Right renal cortex interstitium (tissue), 3 donors: ENCODE results near the gene SELENOM. TPM values are rescaled to one million over a fixed set of nuclear protein-coding genes. Genes with fewer than 3 reads are reported as not detected.

Experiments
- DNase-seq, 3 donors: peaks; one replicate each; pipeline ENCODE4 v3.0.0-alpha.2; 2013; ENCODE audit warnings: low read depth in 3 of 3, low spot score in 2 of 3
- polyA plus RNA-seq, 3 donors: library from polyadenylated mRNA; unstranded; fragments of 120-200 nt; gene quantifications; one replicate each; pipeline ENCODE4 v1.2.1, GENCODE V29; 2013; ENCODE audit not compliant: insufficient read length in 3 of 3

Gene SELENOM, protein sequence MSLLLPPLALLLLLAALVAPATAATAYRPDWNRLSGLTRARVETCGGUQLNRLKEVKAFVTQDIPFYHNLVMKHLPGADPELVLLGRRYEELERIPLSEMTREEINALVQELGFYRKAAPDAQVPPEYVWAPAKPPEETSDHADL
- polyA plus RNA-seq: 1 to 10 TPM; 6.6 to 8.0 (median 7.6) TPM

DNA sequence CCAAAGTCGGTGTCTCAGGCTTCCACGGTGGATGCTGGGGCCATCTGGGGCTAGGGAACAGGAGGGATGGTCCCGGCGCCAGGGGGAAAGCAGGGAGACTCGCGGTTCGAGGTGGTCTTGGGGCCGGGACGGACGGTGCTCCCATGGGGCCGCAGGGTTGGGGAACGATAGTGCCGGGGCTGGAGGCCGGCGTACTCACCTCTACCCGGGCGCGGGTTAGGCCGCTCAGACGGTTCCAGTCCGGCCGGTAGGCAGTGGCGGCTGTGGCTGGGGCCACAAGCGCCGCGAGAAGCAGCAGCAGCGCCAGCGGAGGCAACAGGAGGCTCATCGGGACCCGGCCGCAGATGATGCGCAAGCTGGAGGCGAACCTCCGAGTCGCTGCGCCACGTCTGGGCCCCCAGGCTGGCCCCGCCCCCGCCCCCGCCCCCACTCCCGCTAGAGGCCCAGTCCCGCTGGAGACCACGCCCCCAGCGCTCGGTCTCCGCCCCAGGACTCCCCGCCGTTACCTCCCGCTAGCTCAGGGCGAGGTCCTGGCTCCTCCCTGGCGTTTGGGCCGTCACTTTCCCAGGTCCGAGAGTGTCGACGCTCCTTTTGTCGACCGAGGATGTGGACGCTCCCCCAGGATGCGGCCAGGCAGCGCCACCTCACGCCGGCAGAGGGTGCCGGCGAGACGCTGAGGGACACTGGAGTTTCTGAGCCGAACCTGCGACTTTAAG is at the start of gene SELENOM:
SELENOM (minus strand) TSS at position 391 of the 716 bp plus-strand sequence; CDS start at position 328, 63 bp downstream.
- DNase-seq: peak; percentile 81 to 87 (median 85)

DNA sequence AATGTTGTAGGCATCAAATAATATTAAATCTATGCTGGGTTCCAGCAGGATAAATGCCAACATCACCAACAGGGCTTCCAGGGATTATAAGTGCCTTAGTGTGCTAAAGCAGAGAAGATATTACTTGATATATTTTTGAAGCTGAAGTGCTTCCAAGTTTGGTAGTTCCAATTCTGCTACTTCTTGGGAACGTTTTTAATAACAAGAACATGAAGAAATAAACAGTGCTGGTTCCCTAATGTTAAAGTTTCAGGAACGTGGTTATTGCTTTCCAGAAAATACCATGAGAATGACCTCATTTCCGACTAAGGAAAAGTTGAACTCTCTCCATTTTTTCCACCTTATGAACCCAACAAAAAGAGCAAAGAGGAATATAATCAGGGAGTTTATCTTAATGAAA is 48.1 kb upstream of the SELENOM start:
- no peak for DNase-seq

DNA sequence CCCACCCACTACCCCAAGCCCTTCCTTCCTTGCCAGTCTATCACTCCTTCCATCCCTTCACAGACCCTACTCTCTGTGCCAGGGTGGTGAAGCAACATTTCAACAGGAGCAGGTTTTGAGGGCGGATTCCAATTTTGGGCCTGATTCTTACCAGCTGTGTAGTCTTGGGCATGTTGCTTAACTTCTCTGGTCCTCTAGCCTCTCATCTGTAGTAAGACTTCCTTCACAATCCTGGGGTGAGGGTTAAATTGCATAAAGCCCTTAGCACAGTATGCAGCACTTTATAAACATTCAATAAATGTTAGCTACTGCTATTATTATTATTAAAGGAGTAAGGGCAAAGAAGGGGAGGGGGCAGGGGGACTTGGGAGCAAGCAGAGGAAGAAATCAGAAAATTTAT is 47.6 kb upstream of the SELENOM start:
- no peak for DNase-seq

GRCh38 chr22:31153357-31153756 is 46.0 kb upstream of the SELENOM start:
- no peak for DNase-seq

- DNase-seq: no peak
Observed at GRCh38 chr22:31151872-31152271, 44.5 kb upstream of the SELENOM start.

DNA sequence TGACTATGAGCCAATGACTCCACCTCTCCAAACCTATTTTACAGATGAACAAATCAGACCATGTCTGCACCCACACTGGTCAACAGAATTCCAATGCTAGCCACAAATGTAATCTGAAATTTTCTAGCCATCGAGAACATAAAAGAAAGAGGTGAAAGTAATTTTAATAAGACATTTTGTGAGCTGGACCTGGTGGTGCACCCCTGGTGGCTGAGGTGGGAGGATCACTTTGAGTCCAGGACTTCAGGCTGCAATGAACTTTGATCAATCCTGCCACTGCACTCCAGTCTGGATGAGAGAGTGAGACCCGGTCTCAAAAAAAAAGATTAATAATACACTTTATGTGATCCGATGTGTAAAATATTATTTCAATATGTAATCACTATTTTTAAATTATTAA is 43.2 kb upstream of the SELENOM start:
- DNase-seq: no peak

- DNase-seq: peak in 1 of 3 donors; percentile 40
Observed at GRCh38 chr22:31148953-31149627, 41.7 kb upstream of the SELENOM start.

GRCh38 chr22:31148488-31148887 is 41.1 kb upstream of the SELENOM start:
- no peak for DNase-seq

GRCh38 chr22:31144223-31144622 is 36.9 kb upstream of the SELENOM start:
- DNase-seq: no peak

DNA sequence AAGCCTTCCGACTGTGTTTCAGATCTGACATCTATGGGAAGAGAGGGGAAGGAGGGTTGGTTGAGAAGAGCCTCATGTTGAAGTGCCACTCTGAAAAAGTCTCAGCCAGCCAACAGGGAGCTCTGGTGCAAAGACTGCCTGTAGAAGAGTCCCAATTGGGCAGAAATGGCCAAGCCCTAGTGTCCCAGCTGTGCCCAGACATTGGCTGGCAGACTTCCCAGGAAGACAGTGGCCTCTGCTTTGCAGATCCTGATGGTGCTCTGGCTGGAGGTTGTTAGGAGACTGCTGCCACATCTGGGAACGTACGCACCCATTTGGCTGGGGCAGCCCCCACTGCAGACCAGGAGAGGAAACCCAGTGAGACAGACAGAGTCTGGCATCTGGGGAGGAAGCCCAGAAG is 36.2 kb upstream of the SELENOM start:
- no peak for DNase-seq

- no peak for DNase-seq
Observed at GRCh38 chr22:31143038-31143437, 35.7 kb upstream of the SELENOM start.

DNA sequence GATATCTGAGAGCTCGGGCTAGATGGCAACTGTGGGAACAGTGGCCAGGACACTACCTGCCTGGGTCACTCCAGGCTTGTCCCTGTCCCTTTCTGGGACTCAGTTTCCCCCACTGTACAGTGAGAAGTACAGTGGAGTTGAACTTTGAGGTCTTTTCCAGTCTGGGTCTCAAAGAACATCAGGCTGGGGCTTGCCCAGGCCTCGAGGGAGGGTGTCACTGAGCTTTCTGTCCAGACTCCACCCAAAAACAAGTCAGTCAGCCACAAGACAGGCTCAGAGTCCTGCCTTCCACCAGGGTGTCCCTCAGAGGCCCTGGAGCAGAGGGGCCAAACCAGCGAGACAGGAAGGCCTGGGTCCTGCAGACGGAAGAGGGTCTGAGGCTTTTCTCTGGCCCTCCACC is 34.9 kb upstream of the SELENOM start:
- no peak for DNase-seq

GRCh38 chr22:31141551-31141950 is 34.2 kb upstream of the SELENOM start:
- no peak for DNase-seq

DNA sequence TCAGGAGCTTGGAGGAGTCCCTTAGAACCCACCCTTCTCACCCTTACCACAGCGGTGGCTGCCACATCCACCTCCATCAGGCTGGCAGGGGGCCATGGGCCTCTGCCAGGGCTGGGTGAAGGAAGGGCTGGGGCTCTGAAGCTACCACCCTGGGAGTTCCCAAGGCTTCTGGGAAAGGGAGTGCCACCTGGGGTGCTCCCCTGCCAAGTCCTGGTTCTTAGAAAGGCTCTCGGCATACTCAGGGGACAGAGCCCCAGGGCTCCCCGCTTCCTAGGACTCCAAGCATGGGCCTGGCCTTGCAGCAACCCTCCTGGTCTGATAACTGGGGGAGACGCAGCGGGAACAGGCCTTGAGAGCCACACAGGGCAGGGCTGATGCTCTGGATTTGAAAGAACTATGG is 33.4 kb upstream of the SELENOM start:
- DNase-seq: no peak

DNA sequence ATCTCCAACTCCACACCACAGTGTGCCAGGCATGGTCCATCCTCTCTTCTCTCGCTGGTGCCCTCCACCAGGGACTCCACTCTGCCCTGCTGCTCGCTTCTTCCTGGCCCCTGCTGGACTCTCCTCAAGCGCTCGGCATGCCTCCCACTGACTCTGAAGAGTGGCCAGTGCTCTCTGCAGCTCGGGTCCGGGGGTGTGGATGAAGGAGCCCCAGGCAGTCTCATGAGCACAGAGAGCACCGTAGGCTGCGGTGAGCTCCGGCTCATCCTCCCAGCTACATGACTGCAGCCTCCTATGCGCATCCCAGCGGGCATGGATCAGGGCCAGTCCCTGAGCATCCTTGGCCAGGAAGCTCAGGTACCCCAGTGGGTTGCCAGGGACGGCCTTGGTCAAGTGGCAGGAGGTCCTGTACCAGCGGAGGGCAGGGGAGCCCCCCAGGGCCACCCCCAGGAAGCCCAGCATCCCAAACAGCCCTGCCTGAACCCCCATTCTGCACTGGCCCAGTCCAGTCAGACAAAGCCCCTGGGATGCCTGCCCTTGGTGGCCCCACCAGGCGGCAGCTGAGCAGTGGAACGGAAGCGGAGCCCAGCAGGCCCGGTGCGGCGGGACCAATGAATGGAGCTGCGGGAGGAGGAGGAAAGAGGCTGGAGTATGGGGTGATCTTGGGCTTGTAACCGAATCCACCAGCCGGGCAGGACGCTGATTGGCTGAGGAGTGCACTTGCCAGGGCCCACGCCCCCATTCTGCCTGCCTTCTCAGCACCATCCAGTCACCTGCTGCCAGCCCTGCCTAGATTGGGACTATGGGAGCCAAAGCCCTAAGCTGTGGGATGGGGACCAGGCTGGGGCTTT is 32.7 kb upstream of the SELENOM start, which contains the start of gene PLA2G3:
PLA2G3 (minus strand) TSS at position 643 of the 851 bp plus-strand sequence; CDS start at position 489, 154 bp downstream.
- DNase-seq: peak in 1 of 3 donors; percentile 35

DNA sequence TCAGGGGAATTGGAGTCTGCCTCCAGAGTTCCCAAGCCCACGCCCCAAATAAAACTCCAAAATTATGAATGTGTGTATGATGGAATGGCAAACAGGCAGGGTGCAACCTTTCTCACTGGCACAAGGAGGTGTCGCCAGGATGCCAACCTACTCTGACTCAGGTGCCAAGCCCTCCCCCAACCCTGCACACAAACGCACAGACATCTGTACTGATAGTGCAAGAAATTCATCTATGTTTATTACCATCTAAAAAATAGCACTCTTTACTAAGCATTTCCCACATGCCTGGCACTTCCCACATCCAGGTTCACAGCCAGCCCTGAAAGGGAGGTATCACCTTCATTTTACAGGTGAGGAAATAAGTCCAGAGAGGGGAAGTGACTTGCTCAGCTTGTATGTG is 31.7 kb upstream of the SELENOM start:
- no peak for DNase-seq

DNA sequence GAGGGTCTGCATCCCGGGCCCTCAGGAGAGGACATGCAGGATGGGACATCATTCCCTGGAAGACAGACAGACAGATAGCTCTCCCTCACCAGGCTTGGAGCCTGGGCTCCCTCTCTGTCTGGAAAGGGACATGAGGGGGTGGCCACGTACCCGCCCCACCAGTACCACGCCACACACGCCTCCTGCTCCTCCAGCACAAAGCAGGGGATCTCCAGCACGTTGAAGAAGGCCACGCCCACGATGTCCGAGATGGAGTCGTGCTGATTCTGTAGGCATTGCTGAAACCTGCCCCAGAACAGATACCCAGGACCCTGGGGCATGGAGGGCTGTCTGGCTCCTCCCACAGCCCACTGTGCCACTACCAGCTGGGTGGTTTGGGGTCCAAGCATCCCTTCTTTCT is 30.8 kb upstream of the SELENOM start:
- no peak for DNase-seq

DNA sequence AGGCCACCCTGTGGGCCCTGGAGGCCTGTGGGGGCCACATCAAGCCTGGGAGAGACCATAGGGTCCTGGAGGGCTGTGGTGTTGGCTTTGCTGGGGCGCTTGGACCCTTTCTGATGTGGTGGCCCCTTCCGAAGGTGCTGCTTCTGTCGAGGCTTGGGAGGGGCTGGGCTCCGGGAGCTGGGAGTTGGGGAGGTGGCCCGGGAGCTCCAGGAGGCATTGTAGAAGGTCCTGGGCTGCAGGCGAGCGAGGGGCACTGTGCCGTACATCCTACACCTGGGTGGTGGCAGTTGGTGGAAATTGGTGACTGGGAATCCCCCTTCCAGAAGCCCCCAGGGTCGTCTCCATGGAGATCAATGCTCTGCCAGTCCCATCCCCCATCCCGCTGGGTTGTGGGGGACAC is 30.4 kb upstream of the SELENOM start:
- DNase-seq: no peak

- DNase-seq: no peak
Observed at GRCh38 chr22:31136711-31137110, 29.3 kb upstream of the SELENOM start.

- no peak for DNase-seq
Observed at GRCh38 chr22:31136155-31136554, 28.8 kb upstream of the SELENOM start.

GRCh38 chr22:31135706-31136105 is 28.3 kb upstream of the SELENOM start:
- DNase-seq: no peak
